Measurements from ENCODE around the gene GTSE1. TPM values are rescaled to one million over a fixed set of nuclear protein-coding genes. Genes with fewer than 3 reads are reported as not detected.
A peak's percentile ranks its signal among the peaks of the same experiment; 100 is the strongest.

The GTSE1 gene
- total and polyA plus RNA-seq, 2 of the 13 experiments (the other 11 are each of a cell fraction or from before 2014, with no cell fraction given) = 10.7 to 13.5 TPM

- TF ChIP-seq, protein P1, sequence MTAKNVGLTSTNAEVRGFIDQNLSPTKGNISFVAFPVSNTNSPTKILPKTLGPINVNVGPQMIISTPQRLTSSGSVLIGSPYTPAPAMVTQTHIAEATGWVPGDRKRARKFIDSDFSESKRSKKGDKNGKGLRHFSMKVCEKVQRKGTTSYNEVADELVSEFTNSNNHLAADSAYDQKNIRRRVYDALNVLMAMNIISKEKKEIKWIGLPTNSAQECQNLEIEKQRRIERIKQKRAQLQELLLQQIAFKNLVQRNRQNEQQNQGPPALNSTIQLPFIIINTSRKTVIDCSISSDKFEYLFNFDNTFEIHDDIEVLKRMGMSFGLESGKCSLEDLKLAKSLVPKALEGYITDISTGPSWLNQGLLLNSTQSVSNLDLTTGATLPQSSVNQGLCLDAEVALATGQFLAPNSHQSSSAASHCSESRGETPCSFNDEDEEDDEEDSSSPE (CRISPR knock-in tag; IDR thresholded peaks at IDR 0.05) = no peak
- TF ChIP-seq KAT8 (CRISPR knock-in tag; IDR thresholded peaks at IDR 0.05) (no peak), ZSCAN25 (CRISPR knock-in tag; IDR thresholded peaks at IDR 0.05) (0 out of 2 replicates have a peak, but pooled peaks have one; percentile 25), NR2C2 (CRISPR knock-in tag; IDR thresholded peaks at IDR 0.05; ENCODE audit: borderline replicate concordance) (no peak), HNF4A (CRISPR knock-in tag; IDR thresholded peaks at IDR 0.05) (peak; percentile 50), REL (CRISPR knock-in tag; conservative IDR thresholded peaks at IDR 0.05) (no peak), NONO (IDR thresholded peaks at IDR 0.05) (no peak), NONO (CRISPR knock-in tag; conservative IDR thresholded peaks at IDR 0.05) (no peak), GATA4 (IDR thresholded peaks at IDR 0.05; ENCODE audit: borderline replicate concordance, low read depth) (no peak), ZFX (CRISPR knock-in tag; IDR thresholded peaks at IDR 0.05; ENCODE audit: low read depth) (no peak), SAP130 (CRISPR knock-in tag; IDR thresholded peaks at IDR 0.05; ENCODE audit: low read depth) (peak; percentile 33; the same call in 1 of the 2 replicates), ATF6 (CRISPR knock-in tag; conservative IDR thresholded peaks at IDR 0.05) (no peak), GATAD1 (CRISPR knock-in tag; IDR thresholded peaks at IDR 0.05) (no peak), SATB2 (CRISPR knock-in tag; IDR thresholded peaks at IDR 0.05) (no peak), GATAD2A (CRISPR knock-in tag; IDR thresholded peaks at IDR 0.05) (0 out of 2 replicates have a peak, but pooled peaks have one; percentile 9), MAX (IDR thresholded peaks at IDR 0.05) (no peak), RAD51 (IDR thresholded peaks at IDR 0.05; ENCODE audit: borderline replicate concordance) (no peak), SOX6 (IDR thresholded peaks at IDR 0.05) (no peak), SOX6 (CRISPR knock-in tag; IDR thresholded peaks at IDR 0.05) (peak; percentile 44; the same call in 1 of the 2 replicates), LCORL (IDR thresholded peaks at IDR 0.05) (no peak), LCORL (CRISPR knock-in tag; IDR thresholded peaks at IDR 0.05) (peak; percentile 35; the same call in 1 of the 2 replicates)
- TF ChIP-seq, protein P2, sequence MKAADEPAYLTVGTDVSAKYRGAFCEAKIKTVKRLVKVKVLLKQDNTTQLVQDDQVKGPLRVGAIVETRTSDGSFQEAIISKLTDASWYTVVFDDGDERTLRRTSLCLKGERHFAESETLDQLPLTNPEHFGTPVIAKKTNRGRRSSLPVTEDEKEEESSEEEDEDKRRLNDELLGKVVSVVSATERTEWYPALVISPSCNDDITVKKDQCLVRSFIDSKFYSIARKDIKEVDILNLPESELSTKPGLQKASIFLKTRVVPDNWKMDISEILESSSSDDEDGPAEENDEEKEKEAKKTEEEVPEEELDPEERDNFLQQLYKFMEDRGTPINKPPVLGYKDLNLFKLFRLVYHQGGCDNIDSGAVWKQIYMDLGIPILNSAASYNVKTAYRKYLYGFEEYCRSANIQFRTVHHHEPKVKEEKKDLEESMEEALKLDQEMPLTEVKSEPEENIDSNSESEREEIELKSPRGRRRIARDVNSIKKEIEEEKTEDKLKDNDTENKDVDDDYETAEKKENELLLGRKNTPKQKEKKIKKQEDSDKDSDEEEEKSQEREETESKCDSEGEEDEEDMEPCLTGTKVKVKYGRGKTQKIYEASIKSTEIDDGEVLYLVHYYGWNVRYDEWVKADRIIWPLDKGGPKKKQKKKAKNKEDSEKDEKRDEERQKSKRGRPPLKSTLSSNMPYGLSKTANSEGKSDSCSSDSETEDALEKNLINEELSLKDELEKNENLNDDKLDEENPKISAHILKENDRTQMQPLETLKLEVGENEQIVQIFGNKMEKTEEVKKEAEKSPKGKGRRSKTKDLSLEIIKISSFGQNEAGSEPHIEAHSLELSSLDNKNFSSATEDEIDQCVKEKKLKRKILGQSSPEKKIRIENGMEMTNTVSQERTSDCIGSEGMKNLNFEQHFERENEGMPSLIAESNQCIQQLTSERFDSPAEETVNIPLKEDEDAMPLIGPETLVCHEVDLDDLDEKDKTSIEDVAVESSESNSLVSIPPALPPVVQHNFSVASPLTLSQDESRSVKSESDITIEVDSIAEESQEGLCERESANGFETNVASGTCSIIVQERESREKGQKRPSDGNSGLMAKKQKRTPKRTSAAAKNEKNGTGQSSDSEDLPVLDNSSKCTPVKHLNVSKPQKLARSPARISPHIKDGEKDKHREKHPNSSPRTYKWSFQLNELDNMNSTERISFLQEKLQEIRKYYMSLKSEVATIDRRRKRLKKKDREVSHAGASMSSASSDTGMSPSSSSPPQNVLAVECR (CRISPR knock-in tag; IDR thresholded peaks at IDR 0.05; ENCODE audit: borderline replicate concordance) = 0 out of 2 replicates have a peak, but pooled peaks have one; percentile 17
- TF ChIP-seq, protein P3, sequence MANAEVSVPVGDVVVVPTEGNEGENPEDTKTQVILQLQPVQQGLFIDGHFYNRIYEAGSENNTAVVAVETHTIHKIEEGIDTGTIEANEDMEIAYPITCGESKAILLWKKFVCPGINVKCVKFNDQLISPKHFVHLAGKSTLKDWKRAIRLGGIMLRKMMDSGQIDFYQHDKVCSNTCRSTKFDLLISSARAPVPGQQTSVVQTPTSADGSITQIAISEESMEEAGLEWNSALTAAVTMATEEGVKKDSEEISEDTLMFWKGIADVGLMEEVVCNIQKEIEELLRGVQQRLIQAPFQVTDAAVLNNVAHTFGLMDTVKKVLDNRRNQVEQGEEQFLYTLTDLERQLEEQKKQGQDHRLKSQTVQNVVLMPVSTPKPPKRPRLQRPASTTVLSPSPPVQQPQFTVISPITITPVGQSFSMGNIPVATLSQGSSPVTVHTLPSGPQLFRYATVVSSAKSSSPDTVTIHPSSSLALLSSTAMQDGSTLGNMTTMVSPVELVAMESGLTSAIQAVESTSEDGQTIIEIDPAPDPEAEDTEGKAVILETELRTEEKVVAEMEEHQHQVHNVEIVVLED (CRISPR knock-in tag; IDR thresholded peaks at IDR 0.05; ENCODE audit: borderline replicate concordance) = no peak
Observed at GRCh38 chr22:46370584-46371291, 74.1 kb downstream of the GTSE1 start (continued).

Data from HepG2 (cell line).